HepG2 (cell line): ENCODE results near the gene RPAP3.

ENCODE experiments used
- CBX1 ChIP-seq: IDR thresholded peaks from one replicate; pipeline ENCODE4 v1.6.1; 2016; ENCODE audit warnings: antibody characterized with exemption, low read depth
- JUN ChIP-seq: sonication (generic); formaldehyde crosslinking; IDR thresholded peaks from 2 replicates; pipeline ENCODE4 v1.4.0; 2020; ENCODE audit warnings: mild to moderate bottlenecking, missing genetic modification reagents
- MBD4 ChIP-seq: IDR thresholded peaks from 2 replicates; pipeline ENCODE4 v1.6.1; 2012; ENCODE audit warnings: low read length, inconsistent platforms, borderline replicate concordance
- RBFOX2 ChIP-seq: fragments of 200-400 bp; formaldehyde crosslinking; IDR thresholded peaks from 2 replicates; pipeline ENCODE4 v1.6.1; 2017; ENCODE audit warnings: low read depth, mild to moderate bottlenecking, low read length
- U2AF1 ChIP-seq: fragments of 200-400 bp; formaldehyde crosslinking; optimal IDR thresholded peaks from 2 replicates; pipeline ENCODE3; 2017; ENCODE audit warnings: mild to moderate bottlenecking, low read depth, low read length
- YY1 ChIP-seq: IDR thresholded peaks from 2 replicates; pipeline ENCODE4 v1.6.1; 2011; ENCODE audit warnings: low read length, low read depth, moderate library complexity, mild to moderate bottlenecking; ENCODE audit not compliant: insufficient read depth, insufficient replicate concordance
- ZNF143 ChIP-seq: sonication (generic); formaldehyde crosslinking; IDR thresholded peaks from 2 replicates; pipeline ENCODE4 v1.4.0; 2020; ENCODE audit warnings: missing genetic modification reagents
- ZNF224 ChIP-seq: sonication (generic); formaldehyde crosslinking; IDR thresholded peaks from 2 replicates; pipeline ENCODE4 v1.5.0; 2020; ENCODE audit warnings: mild to moderate bottlenecking, missing genetic modification reagents
- ZNF367 ChIP-seq: sonication (generic); formaldehyde crosslinking; IDR thresholded peaks from 2 replicates; pipeline ENCODE4 v1.4.0; 2020; ENCODE audit warnings: missing genetic modification reagents, borderline replicate concordance
- ZNF746 ChIP-seq: sonication (generic); formaldehyde crosslinking; IDR thresholded peaks from 2 replicates; pipeline ENCODE4 v1.8.0; 2022; ENCODE audit warnings: mild to moderate bottlenecking, missing genetic modification reagents
- ZNF768 ChIP-seq: sonication (generic); formaldehyde crosslinking; IDR thresholded peaks from 2 replicates; pipeline ENCODE4 v1.4.0; 2020; ENCODE audit warnings: missing genetic modification reagents

- no peak for TF ChIP-seq RBFOX2
- no peak for TF ChIP-seq ZNF746
- no peak for TF ChIP-seq YY1
- TF ChIP-seq MBD4, result no peak
- no peak for TF ChIP-seq CBX1
- no peak for TF ChIP-seq ZNF367
- no peak for TF ChIP-seq JUN
- no peak for TF ChIP-seq U2AF1
- TF ChIP-seq ZNF768, result no peak
- no peak for TF ChIP-seq ZNF143 (CRISPR knock-in tag)
- no peak for TF ChIP-seq ZNF224 (CRISPR knock-in tag)
These were observed 89.4 kb downstream of the RPAP3 start for GRCh38 chr12:47616440-47616839.
